ENCODE data around the gene CACNA1E. TPM values are rescaled to one million over a fixed set of nuclear protein-coding genes. Genes with fewer than 3 reads are reported as not detected.

The CACNA1E gene
- total RNA-seq, 1 donor from 2014 or later, result 77.4 TPM

- no peak for DNase-seq
Measured at GRCh38 chr1:181769846-181770245, 286.5 kb downstream of the CACNA1E start.

GRCh38 chr1:181772714-181773113 is 289.4 kb downstream of the CACNA1E start:
- no peak for DNase-seq

- no peak for DNase-seq
Measured at GRCh38 chr1:181776044-181776443, 292.7 kb downstream of the CACNA1E start.

GRCh38 chr1:181777286-181777685 is 294.0 kb downstream of the CACNA1E start:
- DNase-seq, result no peak

GRCh38 chr1:181777812-181778211 is 294.5 kb downstream of the CACNA1E start:
- no peak for DNase-seq

GRCh38 chr1:181778640-181779260 is 295.4 kb downstream of the CACNA1E start:
- no peak for DNase-seq

- no peak for DNase-seq
Measured at GRCh38 chr1:181779343-181779742, 296.0 kb downstream of the CACNA1E start.

- DNase-seq, result no peak
Measured at GRCh38 chr1:181783208-181783607, 299.9 kb downstream of the CACNA1E start.

GRCh38 chr1:181784039-181784683 is 300.8 kb downstream of the CACNA1E start:
- no peak for DNase-seq

GRCh38 chr1:181789395-181789794 is 306.1 kb downstream of the CACNA1E start:
- no peak for DNase-seq

GRCh38 chr1:181791721-181792120 is 308.4 kb downstream of the CACNA1E start:
- DNase-seq, result no peak

- DNase-seq, result no peak
Measured at GRCh38 chr1:181793831-181794230, 310.5 kb downstream of the CACNA1E start.

- DNase-seq, result no peak
Measured at GRCh38 chr1:181794332-181794731, 311.0 kb downstream of the CACNA1E start.

GRCh38 chr1:181798191-181798926 is 315.0 kb downstream of the CACNA1E start:
- no peak for DNase-seq

- DNase-seq, result no peak
Measured at GRCh38 chr1:181801617-181802016, 318.3 kb downstream of the CACNA1E start.

- DNase-seq, result no peak
Measured at GRCh38 chr1:181802466-181802865, 319.1 kb downstream of the CACNA1E start.

GRCh38 chr1:181803421-181803820 is 320.1 kb downstream of the CACNA1E start:
- no peak for DNase-seq

GRCh38 chr1:181804989-181805388 is 321.7 kb downstream of the CACNA1E start:
- DNase-seq, result no peak

GRCh38 chr1:181806746-181807145 is 323.4 kb downstream of the CACNA1E start:
- no peak for DNase-seq

- DNase-seq, result no peak
Measured at GRCh38 chr1:181807251-181807650, 323.9 kb downstream of the CACNA1E start.

GRCh38 chr1:181809991-181810545 is 326.8 kb downstream of the CACNA1E start:
- DNase-seq, result no peak

GRCh38 chr1:181812208-181812607 is 328.9 kb downstream of the CACNA1E start:
- no peak for DNase-seq

- no peak for DNase-seq
Measured at GRCh38 chr1:181813266-181813665, 329.9 kb downstream of the CACNA1E start.

Measured in occipital lobe (tissue), 2 donors.